HepG2 (cell line): ENCODE data around the gene PXYLP1.

Experiments used
- EHMT2 ChIP-seq: fragments of 200-600 bp; sonication (generic); IDR thresholded peaks from 2 replicates; pipeline ENCODE4 v1.7.0; 2017; ENCODE audit warnings: antibody characterized with exemption, low read depth, low read length, borderline replicate concordance
- FOXM1 ChIP-seq: sonication (generic); formaldehyde crosslinking; IDR thresholded peaks from 2 replicates; pipeline ENCODE4 v1.5.0; 2020; ENCODE audit warnings: missing genetic modification reagents
- JUND ChIP-seq: sonication (generic); formaldehyde crosslinking; IDR thresholded peaks from 2 replicates; pipeline ENCODE4 v1.8.0; 2022; ENCODE audit warnings: mild to moderate bottlenecking, missing genetic modification reagents
- POLR2AphosphoS5 ChIP-seq: IDR thresholded peaks from 2 replicates; pipeline ENCODE4 v1.6.1; 2012; ENCODE audit warnings: low read depth, low read length
- RAD21 ChIP-seq: fragments of 450-650 bp; formaldehyde crosslinking; IDR thresholded peaks from 2 replicates; pipeline ENCODE4 v1.5.0; 2020; ENCODE audit warnings: mild to moderate bottlenecking
- SIN3B ChIP-seq: fragments of 150-350 bp; IDR thresholded peaks from 2 replicates; pipeline ENCODE4 v1.6.1; 2014; ENCODE audit warnings: low read length
- ZFP36 ChIP-seq: fragments of 150-350 bp; IDR thresholded peaks from 2 replicates; pipeline ENCODE4 v1.6.1; 2018; ENCODE audit warnings: borderline replicate concordance, low read length, low read depth; ENCODE audit not compliant: partially characterized antibody
- ZNF230 ChIP-seq: sonication (generic); formaldehyde crosslinking; IDR thresholded peaks from 2 replicates; pipeline ENCODE4 v1.4.0; 2020; ENCODE audit warnings: mild to moderate bottlenecking, missing genetic modification reagents
- ZNF850 ChIP-seq: sonication (generic); formaldehyde crosslinking; conservative IDR thresholded peaks from 2 replicates; pipeline ENCODE4 v1.9.0; 2021; ENCODE audit warnings: mild to moderate bottlenecking, missing genetic modification reagents
- ZSCAN30 ChIP-seq: sonication (generic); formaldehyde crosslinking; IDR thresholded peaks from 2 replicates; pipeline ENCODE4 v1.5.0; 2020; ENCODE audit warnings: mild to moderate bottlenecking, missing genetic modification reagents
- TF ChIP-seq, protein P1 (sequence below): sonication (generic); formaldehyde crosslinking; IDR thresholded peaks from 2 replicates; pipeline ENCODE4 v1.5.0; 2020; ENCODE audit warnings: mild to moderate bottlenecking, missing genetic modification reagents, moderate library complexity
- TF ChIP-seq, protein P2 (sequence below): sonication (generic); formaldehyde crosslinking; conservative IDR thresholded peaks from 2 replicates; pipeline ENCODE4 v1.8.0; 2022; ENCODE audit warnings: low read depth, missing genetic modification reagents

DNA sequence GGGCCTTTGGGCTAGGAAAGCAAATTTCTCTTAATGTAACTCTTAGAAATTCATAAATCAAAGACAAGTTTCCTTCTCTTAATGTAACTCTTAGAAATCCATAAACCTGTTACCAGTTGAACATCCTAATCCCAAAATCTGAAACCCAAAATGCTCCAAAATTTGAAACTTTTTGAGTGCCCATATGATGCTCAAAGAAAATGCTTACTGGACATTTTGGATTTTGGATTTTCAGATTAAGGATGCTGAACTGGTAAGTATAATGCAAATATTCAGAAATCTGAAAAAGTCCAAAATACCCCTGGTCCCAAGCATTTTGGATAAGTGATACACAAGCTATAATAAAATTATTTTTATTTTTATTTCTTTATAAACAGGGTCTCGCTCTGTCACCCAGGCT, 85.2 kb downstream of the PXYLP1 start:
- TF ChIP-seq ZNF850 (CRISPR knock-in tag), result no peak
- no peak for TF ChIP-seq EHMT2
- TF ChIP-seq ZNF230, result no peak
- TF ChIP-seq, protein P1, sequence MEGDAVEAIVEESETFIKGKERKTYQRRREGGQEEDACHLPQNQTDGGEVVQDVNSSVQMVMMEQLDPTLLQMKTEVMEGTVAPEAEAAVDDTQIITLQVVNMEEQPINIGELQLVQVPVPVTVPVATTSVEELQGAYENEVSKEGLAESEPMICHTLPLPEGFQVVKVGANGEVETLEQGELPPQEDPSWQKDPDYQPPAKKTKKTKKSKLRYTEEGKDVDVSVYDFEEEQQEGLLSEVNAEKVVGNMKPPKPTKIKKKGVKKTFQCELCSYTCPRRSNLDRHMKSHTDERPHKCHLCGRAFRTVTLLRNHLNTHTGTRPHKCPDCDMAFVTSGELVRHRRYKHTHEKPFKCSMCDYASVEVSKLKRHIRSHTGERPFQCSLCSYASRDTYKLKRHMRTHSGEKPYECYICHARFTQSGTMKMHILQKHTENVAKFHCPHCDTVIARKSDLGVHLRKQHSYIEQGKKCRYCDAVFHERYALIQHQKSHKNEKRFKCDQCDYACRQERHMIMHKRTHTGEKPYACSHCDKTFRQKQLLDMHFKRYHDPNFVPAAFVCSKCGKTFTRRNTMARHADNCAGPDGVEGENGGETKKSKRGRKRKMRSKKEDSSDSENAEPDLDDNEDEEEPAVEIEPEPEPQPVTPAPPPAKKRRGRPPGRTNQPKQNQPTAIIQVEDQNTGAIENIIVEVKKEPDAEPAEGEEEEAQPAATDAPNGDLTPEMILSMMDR (CRISPR knock-in tag), result no peak
- no peak for TF ChIP-seq POLR2AphosphoS5
- TF ChIP-seq ZSCAN30 (CRISPR knock-in tag), result no peak
- no peak for TF ChIP-seq RAD21 (CRISPR knock-in tag)
- TF ChIP-seq SIN3B, result no peak
- no peak for TF ChIP-seq FOXM1 (CRISPR knock-in tag)
- TF ChIP-seq, protein P2, sequence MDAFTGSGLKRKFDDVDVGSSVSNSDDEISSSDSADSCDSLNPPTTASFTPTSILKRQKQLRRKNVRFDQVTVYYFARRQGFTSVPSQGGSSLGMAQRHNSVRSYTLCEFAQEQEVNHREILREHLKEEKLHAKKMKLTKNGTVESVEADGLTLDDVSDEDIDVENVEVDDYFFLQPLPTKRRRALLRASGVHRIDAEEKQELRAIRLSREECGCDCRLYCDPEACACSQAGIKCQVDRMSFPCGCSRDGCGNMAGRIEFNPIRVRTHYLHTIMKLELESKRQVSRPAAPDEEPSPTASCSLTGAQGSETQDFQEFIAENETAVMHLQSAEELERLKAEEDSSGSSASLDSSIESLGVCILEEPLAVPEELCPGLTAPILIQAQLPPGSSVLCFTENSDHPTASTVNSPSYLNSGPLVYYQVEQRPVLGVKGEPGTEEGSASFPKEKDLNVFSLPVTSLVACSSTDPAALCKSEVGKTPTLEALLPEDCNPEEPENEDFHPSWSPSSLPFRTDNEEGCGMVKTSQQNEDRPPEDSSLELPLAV, result no peak
- TF ChIP-seq JUND (CRISPR knock-in tag), result no peak
- no peak for TF ChIP-seq ZFP36
